HG03175 (cell line): Measurements from ENCODE around the gene B4GALNT3.
"Not testable (repeated sequence)": the region's sequence is repeated elsewhere in the genome, so short reads cannot be mapped to it uniquely, and the experiment has no call there.

Experiments
- ATAC-seq: cut with Tn5 transposase; IDR thresholded peaks from one replicate; pipeline ENCODE4 v1.9.1; 2021; ENCODE audit warnings: mild to moderate bottlenecking, moderate library complexity; ENCODE audit not compliant: unreplicated experiment

The B4GALNT3 gene

GRCh38 chr12:459430-460258 is at the start of gene B4GALNT3:
Gene B4GALNT3, plus strand, starts transcription at chr12:459939. Its CDS starts 438 bp downstream, at chr12:460377.
- no peak for ATAC-seq

- no peak for ATAC-seq
Measured at GRCh38 chr12:414859-415258, 44.9 kb upstream of the B4GALNT3 start.

GRCh38 chr12:418432-418831 is 41.3 kb upstream of the B4GALNT3 start:
- no peak for ATAC-seq

- no peak for ATAC-seq
Measured at GRCh38 chr12:422526-422925, 37.2 kb upstream of the B4GALNT3 start.

GRCh38 chr12:435737-436136 is 24.0 kb upstream of the B4GALNT3 start:
- not testable (repeated sequence) for ATAC-seq

GRCh38 chr12:442235-442884 is 17.4 kb upstream of the B4GALNT3 start:
- ATAC-seq, result no peak

- no peak for ATAC-seq
Measured at GRCh38 chr12:447141-447540, 12.6 kb upstream of the B4GALNT3 start.

- ATAC-seq, result no peak
Measured at GRCh38 chr12:449203-449602, 10.5 kb upstream of the B4GALNT3 start.

GRCh38 chr12:450438-450837 is 9.3 kb upstream of the B4GALNT3 start:
- ATAC-seq, result no peak

- no peak for ATAC-seq
Measured at GRCh38 chr12:452667-453210, 7.0 kb upstream of the B4GALNT3 start.

- ATAC-seq, result no peak
Measured at GRCh38 chr12:454833-455232, 4.9 kb upstream of the B4GALNT3 start.

GRCh38 chr12:455821-456220 is 3.9 kb upstream of the B4GALNT3 start:
- ATAC-seq, result no peak

GRCh38 chr12:457676-458075 is 2.1 kb upstream of the B4GALNT3 start:
- ATAC-seq, result no peak

GRCh38 chr12:459050-459429 is 699 bp upstream of the B4GALNT3 start:
- ATAC-seq, result no peak

- ATAC-seq, result no peak
Measured at GRCh38 chr12:460261-461230, 807 bp downstream of the B4GALNT3 start.

- no peak for ATAC-seq
Measured at GRCh38 chr12:461425-461824, 1.7 kb downstream of the B4GALNT3 start.

GRCh38 chr12:462936-463705 is 3.4 kb downstream of the B4GALNT3 start:
- ATAC-seq, result no peak

GRCh38 chr12:464484-465267 is 4.9 kb downstream of the B4GALNT3 start:
- ATAC-seq, result no peak

- ATAC-seq, result no peak
Measured at GRCh38 chr12:466039-466438, 6.3 kb downstream of the B4GALNT3 start.
